ENCODE measurements around the gene SURF2.
"Not testable (repeated sequence)": the region's sequence is repeated elsewhere in the genome, so short reads cannot be mapped to it uniquely, and the experiment has no call there.

Gene SURF2

DNA sequence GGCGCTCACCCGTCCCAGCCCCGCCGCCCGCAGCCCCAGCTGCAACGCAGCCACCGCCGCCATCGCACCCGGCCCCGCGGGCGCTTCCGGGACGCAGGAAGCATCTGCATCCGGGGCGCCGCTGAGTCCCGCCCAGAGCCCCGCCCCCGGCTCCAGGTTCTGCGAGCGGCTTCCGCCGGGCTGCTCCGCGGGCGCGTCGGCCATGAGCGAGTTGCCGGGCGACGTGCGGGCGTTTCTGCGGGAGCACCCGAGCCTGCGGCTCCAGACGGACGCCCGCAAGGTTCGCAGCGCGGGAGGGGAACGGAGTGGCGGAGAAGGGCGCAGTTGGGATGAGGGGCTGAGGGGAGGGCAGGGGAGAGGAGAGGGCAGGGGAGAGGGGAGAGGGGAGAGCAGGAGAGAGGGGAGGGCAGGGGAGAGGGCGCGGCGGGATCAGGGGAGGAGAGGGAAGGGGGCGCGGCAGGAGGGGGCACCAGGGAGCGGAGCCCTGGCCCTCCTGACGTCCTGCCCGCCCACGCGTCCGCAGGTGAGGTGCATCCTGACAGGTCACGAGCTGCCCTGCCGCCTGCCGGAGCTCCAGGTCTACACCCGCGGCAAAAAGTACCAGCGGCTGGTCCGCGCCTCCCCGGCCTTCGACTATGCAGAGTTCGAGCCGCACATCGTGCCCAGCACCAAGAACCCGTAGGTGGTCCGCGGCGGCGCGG is at the start of gene SURF2, which contains the start of gene SURF1:
SURF2 (plus strand) TSS at position 160 of the 701 bp plus-strand sequence; CDS start at position 203, 43 bp downstream.
SURF1 (minus strand) TSS at position 97 of the 701 bp plus-strand sequence; CDS start at position 63, 34 bp downstream.
- no peak for DNase-seq

DNA sequence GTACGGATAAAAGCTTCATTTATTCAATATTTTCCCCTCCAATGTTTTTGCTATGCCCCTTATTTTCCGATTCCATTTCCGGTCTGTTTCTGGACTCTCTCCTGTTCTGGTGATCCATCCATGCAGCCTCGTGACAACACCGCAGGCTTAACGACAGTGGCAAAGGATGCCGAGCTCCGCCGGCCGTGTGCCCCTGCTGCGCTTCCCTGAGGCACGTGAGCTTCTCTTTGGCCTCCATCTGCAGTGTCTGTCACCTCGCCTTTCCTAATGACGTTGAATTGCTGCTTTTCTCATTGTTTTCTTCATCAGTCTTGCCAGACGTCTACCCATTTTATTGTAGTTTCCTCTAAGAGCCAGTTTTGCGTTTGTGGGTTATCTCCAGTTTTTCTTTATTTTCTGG is 49.0 kb upstream of the SURF2 start:
- DNase-seq: no peak

DNA sequence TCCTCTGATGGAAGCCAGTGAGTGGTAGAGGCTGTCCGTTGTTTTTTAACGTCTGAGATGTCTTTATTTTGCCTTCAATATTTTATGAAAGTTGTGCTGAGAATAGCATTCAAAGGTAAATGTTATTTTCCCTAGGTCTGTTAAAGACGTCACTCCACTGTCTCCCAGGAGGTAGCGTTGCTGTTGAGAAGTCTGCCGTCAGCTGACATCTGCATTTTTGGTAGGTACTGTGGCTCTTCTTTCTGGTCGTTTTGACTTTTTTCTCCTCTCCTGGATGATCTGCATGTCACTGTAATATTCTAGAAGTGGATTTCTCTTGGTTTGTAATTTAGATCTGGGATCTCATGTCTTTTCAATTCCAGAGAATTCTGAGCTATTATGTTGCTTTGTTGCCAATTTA is 46.7 kb upstream of the SURF2 start:
- DNase-seq: no peak

DNA sequence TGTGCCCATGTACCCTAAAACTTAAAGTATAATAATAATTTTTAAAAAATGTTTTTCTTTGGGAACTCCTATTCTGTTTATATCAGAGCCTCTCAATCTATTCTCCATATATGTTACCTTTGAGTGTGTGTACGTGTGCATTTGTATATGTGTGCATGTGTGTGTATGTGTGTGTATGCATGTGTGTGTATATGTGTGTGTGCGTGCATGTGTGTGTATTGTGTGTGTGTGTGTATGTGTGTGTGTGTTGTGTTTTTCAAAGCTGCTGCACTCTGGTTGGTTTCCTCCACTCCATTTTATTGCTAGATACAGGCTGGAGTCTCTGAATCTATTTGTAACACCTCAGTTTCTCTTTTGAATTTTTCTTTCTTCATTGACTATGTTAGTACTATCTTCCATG is 40.4 kb upstream of the SURF2 start:
- DNase-seq: no peak

DNA sequence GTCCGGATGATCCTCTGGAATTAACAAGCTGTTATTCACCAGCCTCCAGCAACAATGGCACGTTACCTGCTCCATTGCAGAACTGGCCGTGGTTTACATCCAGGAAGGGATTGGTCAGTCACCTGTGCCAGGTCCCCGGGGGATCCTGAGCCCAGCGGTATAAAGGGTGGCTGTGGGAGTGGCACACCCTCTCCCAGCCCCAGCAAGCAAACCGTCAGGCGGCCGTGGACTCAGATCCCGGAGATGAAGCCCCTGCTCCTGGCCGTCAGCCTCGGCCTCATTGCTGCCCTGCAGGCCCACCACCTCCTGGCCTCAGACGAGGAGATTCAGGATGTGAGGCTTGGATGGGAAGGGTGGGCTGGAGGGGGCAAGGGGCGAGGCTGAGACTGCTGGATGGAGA is 38.8 kb upstream of the SURF2 start:
- DNase-seq: not testable (repeated sequence)

DNA sequence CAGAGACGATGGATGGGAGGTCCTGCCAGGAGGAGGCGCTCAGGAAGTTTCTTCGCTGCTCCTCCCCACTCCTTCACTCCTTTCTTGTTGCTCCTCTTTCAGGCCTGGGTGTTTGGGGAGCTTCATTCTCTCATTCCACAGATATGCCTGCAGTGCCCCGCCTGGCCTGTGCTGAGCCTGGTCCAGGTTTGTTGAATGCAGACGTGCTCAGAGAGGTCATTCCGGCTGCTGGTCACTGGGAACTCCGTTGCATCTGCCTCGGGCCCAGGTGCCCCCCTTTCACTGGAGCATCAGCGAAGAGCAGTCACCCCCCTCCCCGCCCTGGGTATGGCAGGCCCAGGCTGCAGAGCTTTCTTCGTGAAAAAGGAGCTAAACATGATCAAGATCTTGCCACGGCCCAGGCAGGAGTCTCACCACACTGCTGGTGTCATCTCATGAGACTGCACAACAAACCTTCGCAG is 35.9 kb upstream of the SURF2 start:
- no peak for DNase-seq

DNA sequence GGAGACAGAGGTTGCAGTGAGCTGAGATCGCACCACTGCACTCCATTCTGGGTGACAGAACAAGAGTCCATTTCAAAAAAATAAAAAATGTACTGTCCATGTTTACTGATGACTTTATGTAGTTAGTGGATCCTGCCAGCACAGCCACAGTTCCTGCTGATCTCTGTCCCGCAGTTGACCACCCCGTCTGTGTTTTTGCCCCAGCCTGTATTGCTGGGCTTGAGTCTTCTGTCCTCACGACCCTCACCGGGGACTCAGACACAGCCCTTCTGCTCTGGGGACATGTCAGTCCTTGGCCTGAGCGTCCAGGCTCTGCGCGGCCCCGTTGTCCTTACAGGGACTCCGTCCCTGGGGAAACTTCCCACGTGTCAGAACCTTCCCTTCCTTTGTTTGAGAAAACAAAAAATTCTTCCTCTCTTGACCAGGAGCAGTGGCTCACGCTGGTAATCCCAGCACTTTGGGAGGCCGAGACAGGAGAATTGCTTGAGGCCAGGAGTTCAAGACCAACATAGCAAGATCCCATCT is 34.9 kb upstream of the SURF2 start:
- no peak for DNase-seq

DNA sequence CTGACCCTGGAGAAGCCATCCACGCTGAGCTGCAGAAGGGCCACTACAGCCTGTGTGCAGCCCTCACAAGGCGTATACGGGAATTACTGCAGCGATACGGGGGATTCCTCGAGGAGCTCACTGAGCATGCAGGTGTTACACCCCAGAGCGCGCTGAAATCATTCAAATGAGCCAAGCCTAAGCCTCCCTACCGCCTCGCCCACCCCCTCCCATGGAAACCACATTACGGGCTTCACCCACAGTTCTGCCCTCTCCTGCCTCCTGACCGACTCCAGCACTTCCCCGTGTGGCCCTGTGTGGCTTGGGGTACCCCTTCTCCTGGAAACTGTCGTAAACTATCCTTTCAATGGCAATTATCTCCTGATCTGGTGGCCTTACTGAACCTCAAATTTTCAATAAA is 33.6 kb upstream of the SURF2 start:
- no peak for DNase-seq

DNA sequence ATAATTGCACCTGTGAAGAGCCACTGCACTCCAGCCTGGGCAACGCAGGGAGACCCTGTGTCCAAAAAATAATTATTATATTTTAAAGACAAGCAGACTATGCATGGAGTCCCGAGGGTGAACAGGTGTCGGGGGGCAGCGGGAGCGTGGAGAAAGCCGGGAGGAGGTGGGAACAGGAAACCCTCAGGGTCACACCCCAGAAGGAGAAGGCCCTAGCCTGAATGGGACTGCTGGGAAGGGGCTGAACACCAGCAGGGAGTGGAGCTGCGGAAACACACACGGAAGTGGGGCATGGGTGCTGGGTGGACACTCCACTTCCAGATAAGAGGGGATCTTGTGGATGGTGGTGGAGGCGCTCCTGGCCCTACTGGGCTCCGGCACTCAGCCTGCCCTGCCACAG is 33.1 kb upstream of the SURF2 start:
- no peak for DNase-seq

DNA sequence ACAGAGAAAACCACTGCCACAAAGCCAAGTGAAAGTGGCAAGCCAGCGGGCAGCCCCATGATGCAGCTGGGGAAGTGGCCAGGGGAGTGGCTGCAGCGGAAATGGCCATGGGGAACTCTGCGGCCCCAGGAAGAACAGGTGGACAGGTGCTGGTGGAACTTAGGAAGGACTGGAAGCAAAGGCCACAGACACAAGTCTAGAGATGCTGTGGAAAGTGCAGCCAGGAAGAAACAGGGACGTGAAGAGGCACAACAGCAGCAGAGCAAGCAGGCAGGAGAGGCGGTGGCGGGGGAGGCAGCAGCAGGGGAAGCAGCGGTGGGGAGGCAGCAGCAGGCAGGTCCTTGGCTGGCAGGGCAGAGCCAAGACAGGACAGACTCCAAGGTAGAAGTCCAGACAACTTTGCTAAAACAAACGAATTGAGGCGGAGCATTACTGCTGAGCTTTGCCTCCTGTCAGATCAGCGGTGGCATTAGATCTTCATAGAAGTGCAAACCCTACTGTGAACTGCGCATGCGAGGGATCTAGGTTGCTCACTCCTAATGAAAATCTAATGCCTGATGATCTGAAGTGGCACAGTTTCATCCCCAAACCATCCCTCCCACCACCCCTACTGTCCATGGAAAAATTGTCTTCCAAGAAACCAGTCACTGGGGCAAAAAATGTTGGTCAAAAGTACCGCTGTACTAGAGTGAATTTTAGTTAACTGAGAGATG is 32.2 kb upstream of the SURF2 start:
- no peak for DNase-seq

DNA sequence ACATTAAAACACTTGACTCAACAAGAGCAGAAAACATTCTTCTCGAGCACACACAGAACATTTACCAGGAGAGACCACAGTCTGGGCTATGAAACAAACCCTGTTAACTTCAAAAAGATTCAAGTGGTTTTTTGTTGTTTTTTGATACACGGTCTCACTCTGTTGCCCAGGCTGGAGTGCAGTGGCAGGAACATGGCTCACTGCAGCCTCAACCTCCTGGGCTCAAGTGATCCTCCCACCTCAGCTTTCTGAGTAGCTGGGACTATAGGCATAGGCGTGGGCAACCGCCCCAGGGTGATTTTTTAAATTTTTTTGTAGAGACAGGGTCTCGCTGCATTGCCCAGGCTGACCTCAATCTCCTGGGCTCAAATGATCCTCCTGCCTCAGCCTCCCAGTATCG is 29.3 kb upstream of the SURF2 start:
- not testable (repeated sequence) for DNase-seq

DNA sequence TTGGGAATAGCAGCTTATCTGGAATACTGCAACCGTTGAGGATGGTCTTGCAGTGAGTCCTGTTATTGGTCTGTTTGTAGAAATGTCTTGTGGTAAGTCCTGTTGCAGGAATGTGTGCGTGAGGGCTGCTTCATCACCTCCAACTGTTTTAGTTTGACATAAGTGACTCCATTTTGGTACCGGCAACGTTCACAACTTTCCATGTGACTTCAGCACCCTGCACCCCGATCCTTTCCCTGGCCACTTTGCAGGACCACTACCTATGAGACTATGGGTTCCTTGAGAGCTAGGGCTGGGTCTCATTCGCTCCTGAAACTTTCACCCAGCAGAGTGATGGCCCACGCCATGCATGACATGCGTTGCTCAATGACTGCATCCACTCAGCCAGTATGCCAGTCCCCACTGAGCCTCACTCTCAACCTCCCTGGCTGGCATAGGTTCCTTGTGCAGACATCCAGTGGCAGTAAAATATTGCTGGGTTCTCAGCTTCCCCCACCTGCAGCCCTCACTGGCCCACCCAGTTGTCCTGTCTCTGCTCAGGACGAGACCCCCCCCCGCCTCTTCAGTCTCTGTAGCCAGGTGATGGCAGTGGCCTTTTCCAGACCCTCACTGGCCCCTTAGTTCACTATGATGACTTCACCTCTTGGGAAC is 28.4 kb upstream of the SURF2 start:
- DNase-seq: no peak

DNA sequence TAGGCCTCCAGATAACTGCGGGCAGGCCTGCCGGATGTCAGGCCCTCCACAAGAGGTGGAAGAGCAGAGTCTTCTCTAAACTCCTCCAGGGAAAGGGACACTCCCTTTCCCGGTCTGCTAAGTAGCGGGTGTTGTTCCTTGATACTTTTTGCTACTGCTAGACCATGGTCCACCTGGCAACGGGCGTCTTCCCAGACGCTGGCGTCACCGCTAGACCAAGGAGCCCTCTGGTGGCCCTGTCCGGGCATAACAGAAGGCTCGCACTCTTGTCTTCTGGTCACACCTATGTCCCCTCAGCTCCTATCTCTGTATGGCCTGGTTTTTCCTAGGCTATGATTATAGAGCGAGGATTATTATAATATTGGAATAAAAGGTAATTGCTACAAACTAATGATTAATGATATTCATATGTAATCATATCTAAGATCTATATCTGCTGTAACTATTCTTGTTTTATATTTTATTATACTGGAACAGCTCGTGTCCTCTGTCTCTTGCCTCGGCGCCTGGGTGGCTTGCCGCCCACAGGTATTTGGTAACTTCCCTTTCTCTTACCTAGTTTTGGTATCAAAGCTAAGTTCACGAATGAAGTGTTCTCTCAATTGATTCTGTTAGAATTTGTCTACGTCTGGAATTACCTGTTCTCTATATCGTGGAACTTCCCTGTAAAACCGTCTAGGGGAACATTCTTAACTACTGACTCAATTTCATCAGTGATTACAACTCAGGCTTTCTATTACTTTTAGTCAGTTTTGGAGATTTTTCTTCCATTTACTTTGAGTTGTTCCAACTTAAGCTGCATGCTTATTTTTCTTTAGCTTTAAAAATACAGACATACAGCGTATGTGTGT is 26.8 kb upstream of the SURF2 start:
- DNase-seq: not testable (repeated sequence)

DNA sequence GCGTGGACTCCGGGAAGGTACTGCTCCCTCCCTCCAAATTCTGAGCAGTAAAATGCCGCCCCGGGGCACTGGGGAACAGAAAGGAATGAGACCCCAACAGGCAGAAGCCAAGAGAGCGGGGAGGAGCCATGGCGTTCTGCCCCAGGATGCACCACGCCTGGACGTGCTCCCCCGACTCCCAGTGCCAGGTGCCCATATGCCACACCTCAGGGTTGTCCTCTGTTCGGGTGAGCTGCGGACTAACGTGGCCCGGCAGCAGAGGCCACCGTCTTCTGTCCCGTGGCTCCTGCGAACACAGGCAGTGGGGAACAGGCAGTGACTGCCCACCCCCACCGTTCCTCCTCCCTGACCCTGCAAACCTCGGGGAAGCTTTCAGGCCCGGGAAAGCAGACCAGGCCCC is 25.1 kb upstream of the SURF2 start:
- DNase-seq: no peak

DNA sequence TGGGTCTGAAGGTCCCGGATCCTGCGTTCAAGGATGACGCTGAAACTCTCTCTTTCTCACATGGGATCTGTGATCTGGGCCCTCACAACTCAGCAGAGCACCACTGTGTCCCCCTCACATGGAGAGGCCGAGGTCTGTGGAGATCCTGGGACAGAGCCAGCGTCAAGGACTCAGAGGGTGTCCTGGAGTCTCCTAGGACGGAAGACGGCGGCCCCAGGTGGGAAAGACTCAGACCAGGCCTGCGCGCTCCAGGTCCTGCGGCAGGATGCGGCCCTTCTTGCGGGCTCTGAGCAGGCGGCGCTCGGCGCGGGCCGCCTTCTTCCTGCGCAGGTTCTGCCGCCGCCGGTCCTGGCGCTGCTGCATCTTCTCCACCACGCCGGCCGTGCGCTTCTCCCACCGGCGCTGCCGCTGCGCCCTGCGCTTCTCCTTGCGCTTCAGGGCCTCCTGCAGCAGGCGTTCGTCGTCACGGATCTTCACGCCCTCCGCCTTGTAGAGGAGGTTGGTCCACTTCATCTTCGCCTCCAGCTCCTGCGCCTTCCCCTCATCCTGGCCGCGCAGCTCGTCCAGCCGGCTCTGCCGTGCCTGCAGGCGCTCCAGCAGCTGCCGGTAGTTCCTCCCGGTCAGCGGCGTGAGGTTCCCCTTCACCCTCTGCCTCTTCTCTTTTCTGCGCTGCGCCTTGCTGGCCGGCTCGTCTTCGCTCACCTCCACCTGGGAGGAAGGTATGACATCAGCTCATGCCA is 24.5 kb upstream of the SURF2 start:
- no peak for DNase-seq

DNA sequence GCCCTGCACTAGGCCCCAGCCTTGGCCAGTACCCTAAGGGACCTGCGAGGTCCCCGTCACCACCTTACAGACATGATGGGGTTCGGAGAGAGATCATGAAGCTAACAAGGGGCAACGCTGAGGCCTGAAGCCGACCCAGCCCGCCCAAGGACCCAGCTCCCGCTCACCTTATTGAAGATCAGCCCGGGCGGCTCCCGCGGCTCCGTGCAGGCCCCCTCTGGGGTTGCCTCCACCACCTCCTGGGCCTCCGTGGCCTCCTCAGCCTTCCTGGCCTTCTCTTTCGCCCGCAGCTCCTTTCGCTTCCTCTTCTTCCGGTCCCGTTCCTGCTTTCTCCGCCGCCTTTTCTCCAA is 24.0 kb upstream of the SURF2 start:
- DNase-seq: no peak

DNA sequence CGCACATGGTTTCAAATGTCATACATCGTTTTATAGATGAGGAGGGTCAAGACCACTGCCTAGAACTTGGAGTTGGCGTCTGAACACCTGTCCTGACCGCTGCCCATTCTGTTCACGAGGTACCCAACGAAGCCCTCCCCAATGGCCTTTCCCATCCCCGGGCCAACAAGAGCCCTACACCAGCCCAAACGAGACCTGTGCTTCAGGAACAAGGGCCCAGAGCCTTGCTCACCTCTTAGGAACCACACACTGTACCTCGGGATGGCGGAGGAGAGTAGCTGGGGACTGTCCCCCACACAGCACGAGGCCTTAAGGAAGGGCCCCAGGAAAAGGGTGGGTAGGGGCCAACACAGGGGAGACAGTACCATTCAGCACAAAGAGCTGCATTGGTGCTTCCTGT is 23.3 kb upstream of the SURF2 start:
- no peak for DNase-seq

DNA sequence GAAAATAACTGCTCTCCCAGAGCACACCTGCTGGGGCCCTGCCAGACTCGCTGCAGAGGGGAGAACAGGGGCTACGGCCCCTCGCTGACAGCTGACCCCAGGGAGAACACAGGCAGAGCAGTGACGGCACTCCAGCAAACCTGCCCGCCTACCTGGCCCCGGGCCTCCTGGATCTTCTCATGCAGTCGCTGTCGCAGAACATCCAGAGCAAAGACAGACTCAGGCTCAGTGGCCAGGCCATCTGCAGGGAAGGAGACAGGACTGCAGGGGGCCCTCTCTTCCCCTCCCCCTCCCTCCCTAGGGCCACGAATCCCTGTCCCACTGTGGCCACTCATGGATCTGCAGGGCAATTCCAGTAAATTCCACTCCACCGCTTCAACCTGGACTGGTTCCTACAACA is 22.8 kb upstream of the SURF2 start:
- DNase-seq: no peak

DNA sequence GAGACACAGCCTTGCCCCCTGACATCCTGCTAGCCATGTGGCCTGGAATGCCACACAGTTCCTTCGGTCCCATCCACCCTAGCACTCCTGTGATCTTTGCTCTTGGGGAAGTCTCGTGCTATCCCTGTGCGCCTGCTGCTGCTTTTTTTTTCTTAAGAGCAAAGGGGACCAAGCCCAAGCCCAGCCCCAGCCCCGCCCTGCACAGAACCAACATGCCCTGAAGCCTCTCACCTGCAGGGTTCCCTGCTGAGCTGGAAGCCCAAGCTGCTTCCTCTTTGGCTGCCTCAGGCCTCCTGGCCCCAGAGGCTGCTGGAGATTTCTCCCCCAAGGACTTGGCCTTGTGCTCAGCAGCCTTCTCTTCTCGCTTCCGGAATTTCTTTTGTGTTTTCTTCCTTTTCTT is 22.2 kb upstream of the SURF2 start:
- DNase-seq: no peak

DNA sequence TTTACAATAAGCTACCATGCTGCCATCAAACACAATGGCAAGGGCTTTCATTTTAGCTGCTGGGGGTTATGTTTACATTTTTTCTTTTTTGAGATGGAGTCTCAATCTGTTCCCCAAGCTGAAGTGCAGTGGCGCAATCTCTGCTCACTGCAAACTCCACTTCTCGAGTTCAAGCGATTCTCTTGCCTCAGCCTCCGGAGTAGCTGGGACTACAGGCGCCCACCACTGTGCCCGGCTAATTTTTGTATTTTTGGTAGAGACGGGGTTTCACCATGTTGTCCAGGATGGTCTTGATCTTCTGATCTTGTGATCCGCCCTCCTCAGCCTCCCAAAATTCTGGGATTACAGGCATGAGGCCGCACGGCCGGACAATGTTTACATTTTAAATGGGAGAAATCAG is 21.5 kb upstream of the SURF2 start:
- not testable (repeated sequence) for DNase-seq

DNA sequence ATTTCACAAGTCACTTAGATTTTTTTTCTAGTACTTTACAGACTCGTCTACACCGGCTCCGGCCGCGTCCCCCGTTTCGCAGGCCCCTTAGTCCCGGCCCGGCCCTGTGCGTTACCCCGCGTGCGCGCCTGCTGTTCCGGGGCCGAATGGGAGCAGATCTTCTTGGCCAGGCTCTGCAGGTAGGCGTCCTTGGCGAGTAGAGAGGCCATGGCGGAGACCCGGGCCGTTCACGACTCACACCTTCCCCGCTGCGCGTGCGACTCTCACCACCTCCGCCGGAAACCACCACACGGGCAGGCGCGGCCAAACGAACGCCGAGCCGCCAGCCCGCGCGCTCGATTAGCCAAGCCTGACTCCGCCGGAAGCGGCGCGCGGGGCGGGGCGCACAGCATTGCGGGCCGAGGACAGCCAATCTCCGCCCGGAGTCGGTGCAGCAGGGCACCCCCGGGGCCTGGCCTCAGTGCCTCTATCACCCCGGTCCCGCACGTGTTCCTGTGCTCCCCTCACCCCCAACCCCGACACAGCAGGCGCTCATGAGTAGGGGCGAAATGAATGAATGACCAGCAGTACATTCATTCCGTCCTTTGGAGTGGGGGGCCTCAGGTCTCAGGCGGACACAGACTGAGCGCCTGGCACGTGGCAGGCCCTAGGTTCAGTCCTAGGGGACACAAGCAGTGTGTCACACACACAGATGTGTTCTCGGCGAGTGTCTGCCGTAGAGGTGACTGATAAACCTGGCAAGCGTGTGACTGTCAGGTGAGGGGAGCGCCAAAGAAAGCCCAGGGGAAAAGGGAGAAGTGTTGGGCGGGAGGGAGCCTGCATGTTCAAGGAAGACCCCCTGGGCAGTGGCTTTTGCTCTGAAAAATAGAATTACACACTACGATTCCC is 20.2 kb upstream of the SURF2 start, which contains the start of gene SURF6:
SURF6 (minus strand) TSS at position 265 of the 888 bp plus-strand sequence; CDS start at position 209, 56 bp downstream.
- DNase-seq: peak; percentile 73
